Astrocyte (in vitro differentiated cells and primary cell): ENCODE measurements around the gene PKD2L2. TPM values are rescaled to one million over a fixed set of nuclear protein-coding genes. Genes with fewer than 3 reads are reported as not detected.

Experiments
- DNase-seq: peaks from one replicate; pipeline ENCODE4 v3.0.0-alpha.2; 2010; ENCODE audit warnings: low read depth
- FAIRE-seq: peaks from 2 replicates; lab custom pipeline; 2011; peaks lifted over from hg19 to GRCh38; lab: Jason Lieb, UNC
- H2AFZ ChIP-seq: 2 replicates; pipeline ENCODE4 v1.6.0; 2012; ENCODE audit warnings: low read depth, low read length, inconsistent platforms
- H3K27ac ChIP-seq: 2 replicates; pipeline ENCODE4 v1.5.1; 2011; ENCODE audit warnings: low read depth, low read length, inconsistent platforms
- H3K27me3 ChIP-seq: 2 replicates; pipeline ENCODE4 v1.6.0; 2011; ENCODE audit warnings: low read length, inconsistent platforms; ENCODE audit not compliant: insufficient read depth
- H3K36me3 ChIP-seq: 2 replicates; pipeline ENCODE4 v1.5.1; 2011; ENCODE audit warnings: low read length, inconsistent platforms; ENCODE audit not compliant: insufficient read depth
- H3K4me1 ChIP-seq: 2 replicates; pipeline ENCODE4 v1.5.1; 2011; ENCODE audit warnings: low read length, inconsistent platforms; ENCODE audit not compliant: insufficient read depth
- H3K4me2 ChIP-seq: 2 replicates; pipeline ENCODE4 v1.6.0; 2012; ENCODE audit warnings: low read length, inconsistent platforms
- H3K4me3 ChIP-seq: 2 replicates; pipeline ENCODE4 v1.5.1; 2011; ENCODE audit warnings: low read depth, mild to moderate bottlenecking, low read length, inconsistent platforms; ENCODE audit not compliant: insufficient read depth
- H3K79me2 ChIP-seq: 2 replicates; pipeline ENCODE4 v1.6.0; 2012; ENCODE audit warnings: mild to moderate bottlenecking, low read length, inconsistent platforms; ENCODE audit not compliant: insufficient read depth
- H3K9ac ChIP-seq: 2 replicates; pipeline ENCODE4 v1.6.0; 2012; ENCODE audit warnings: mild to moderate bottlenecking, low read length, inconsistent platforms
- H3K9me3 ChIP-seq: 2 replicates; pipeline ENCODE4 v1.5.1; 2012; ENCODE audit warnings: low read depth, mild to moderate bottlenecking, low read length, inconsistent platforms; ENCODE audit not compliant: insufficient read depth
- H4K20me1 ChIP-seq: 2 replicates; pipeline ENCODE4 v1.6.0; 2012; ENCODE audit warnings: low read length, inconsistent platforms; ENCODE audit not compliant: insufficient read depth
- H3K27ac Mint-ChIP-seq: one replicate; pipeline ENCODE4 v1.8.0; 2021; ENCODE audit warnings: mild to moderate bottlenecking, mixed read lengths; ENCODE audit not compliant: unreplicated experiment
- H3K27me3 Mint-ChIP-seq: one replicate; pipeline ENCODE4 v1.8.0; 2021; ENCODE audit warnings: low read depth, mixed read lengths; ENCODE audit not compliant: unreplicated experiment
- H3K36me3 Mint-ChIP-seq: one replicate; pipeline ENCODE4 v1.8.0; 2021; ENCODE audit warnings: low read depth, mixed read lengths; ENCODE audit not compliant: unreplicated experiment
- H3K4me1 Mint-ChIP-seq: one replicate; pipeline ENCODE4 v1.8.0; 2021; ENCODE audit warnings: low read depth, mixed read lengths; ENCODE audit not compliant: unreplicated experiment
- H3K4me3 Mint-ChIP-seq: one replicate; pipeline ENCODE4 v1.8.0; 2021; ENCODE audit warnings: mild to moderate bottlenecking, moderate library complexity, mixed read lengths; ENCODE audit not compliant: unreplicated experiment
- H3K9me3 Mint-ChIP-seq: one replicate; pipeline ENCODE4 v1.8.0; 2021; ENCODE audit warnings: mild to moderate bottlenecking, mixed read lengths; ENCODE audit not compliant: unreplicated experiment
- CTCF ChIP-seq: IDR thresholded peaks from 2 replicates; pipeline ENCODE4 v1.5.1; 2011; ENCODE audit warnings: low read depth, mild to moderate bottlenecking, inconsistent platforms, low read length, moderate library complexity; ENCODE audit not compliant: insufficient read depth
- EZH2 ChIP-seq: IDR thresholded peaks from 2 replicates; pipeline ENCODE4 v1.6.1; 2012; ENCODE audit warnings: mild to moderate bottlenecking, low read length, inconsistent platforms; ENCODE audit not compliant: insufficient read depth
- total RNA-seq: library from RNA; stranded (reverse); gene quantifications from 2 replicates; pipeline ENCODE4 v1.2.1, GENCODE V29; 2021

The PKD2L2 gene
- total RNA-seq, 1 donor from 2014 or later: not detected

- H3K9me3 ChIP-seq: no peaks in the 10 kb centered on the region
Observed at GRCh38 chr5:137890845-137891244, 1.6 kb downstream of the PKD2L2 start.

GRCh38 chr5:137891849-137892248 is 2.6 kb downstream of the PKD2L2 start:
- no peak for TF ChIP-seq CTCF
- TF ChIP-seq EZH2: no peak
- Mint-ChIP-seq H3K27ac (no peak overlapping the region), H3K9me3 (no peaks in the 10 kb centered on the region), H3K36me3 (no peaks in the 10 kb centered on the region), H3K4me3 (no peak overlapping the region), H3K27me3 (peaks cover 3% of the 10 kb centered on the region), H3K4me1 (no peaks in the 10 kb centered on the region)
- no peaks in the 10 kb centered on the region for H4K20me1 ChIP-seq
- H3K27ac ChIP-seq: no peak overlapping the region
- FAIRE-seq (no peak), DNase-seq (no peak)
- H2AFZ ChIP-seq: no peak overlapping the region
- H3K4me1 ChIP-seq: peaks cover 9% of the 10 kb centered on the region
- H3K79me2 ChIP-seq: no peaks in the 10 kb centered on the region
- H3K4me2 ChIP-seq: no peak overlapping the region
- no peaks in the 10 kb centered on the region for H3K36me3 ChIP-seq
- no peak overlapping the region for H3K4me3 ChIP-seq
- H3K27me3 ChIP-seq: no peaks in the 10 kb centered on the region
- H3K9me3 ChIP-seq: no peaks in the 10 kb centered on the region
- no peak overlapping the region for H3K9ac ChIP-seq

More at GRCh38 chr5:137890845-137891244, 1.6 kb downstream of the PKD2L2 start:
- H3K4me2 ChIP-seq: no peak overlapping the region
- Mint-ChIP-seq H3K4me1 (no peaks in the 10 kb centered on the region), H3K9me3 (no peaks in the 10 kb centered on the region), H3K27me3 (peaks cover 3% of the 10 kb centered on the region), H3K27ac (no peak overlapping the region), H3K36me3 (no peaks in the 10 kb centered on the region), H3K4me3 (no peak overlapping the region)
- peaks cover 9% of the 10 kb centered on the region for H3K4me1 ChIP-seq
- DNase-seq (no peak), FAIRE-seq (no peak)
- H2AFZ ChIP-seq: no peak overlapping the region
- H3K79me2 ChIP-seq: no peaks in the 10 kb centered on the region
- no peaks in the 10 kb centered on the region for H3K27me3 ChIP-seq
- no peak overlapping the region for H3K27ac ChIP-seq
- TF ChIP-seq CTCF (no peak), EZH2 (no peak)
- no peaks in the 10 kb centered on the region for H3K36me3 ChIP-seq
- H4K20me1 ChIP-seq: no peaks in the 10 kb centered on the region
- H3K9ac ChIP-seq: no peak overlapping the region
- H3K4me3 ChIP-seq: no peak overlapping the region

- peaks cover 2% of the 10 kb centered on the region for H3K27me3 Mint-ChIP-seq
- no peak overlapping the region for H3K9ac ChIP-seq
- no peak overlapping the region for H3K4me3 Mint-ChIP-seq
- no peaks in the 10 kb centered on the region for H4K20me1 ChIP-seq
- TF ChIP-seq CTCF: no peak
- no peak for TF ChIP-seq EZH2
- no peaks in the 10 kb centered on the region for H3K36me3 Mint-ChIP-seq
- DNase-seq (no peak), FAIRE-seq (no peak)
- H3K27ac Mint-ChIP-seq: no peak overlapping the region
- no peak overlapping the region for H3K4me3 ChIP-seq
- H3K9me3 Mint-ChIP-seq: no peaks in the 10 kb centered on the region
- no peak overlapping the region for H3K4me2 ChIP-seq
- no peaks in the 10 kb centered on the region for H3K36me3 ChIP-seq
- H3K4me1 ChIP-seq: peaks cover under 1% of the 10 kb centered on the region
- H3K27ac ChIP-seq: no peak overlapping the region
- H3K27me3 ChIP-seq: no peaks in the 10 kb centered on the region
- no peak overlapping the region for H2AFZ ChIP-seq
- no peaks in the 10 kb centered on the region for H3K9me3 ChIP-seq
- no peaks in the 10 kb centered on the region for H3K4me1 Mint-ChIP-seq
- no peaks in the 10 kb centered on the region for H3K79me2 ChIP-seq
Observed at GRCh38 chr5:137894586-137894985, 5.3 kb downstream of the PKD2L2 start.
